Retina (tissue), 1 donor: ENCODE data around the gene TTC31.

ENCODE experiments used
- DNase-seq: peaks from one replicate; pipeline ENCODE4 v3.0.0-alpha.2; 2016

Gene TTC31

DNA sequence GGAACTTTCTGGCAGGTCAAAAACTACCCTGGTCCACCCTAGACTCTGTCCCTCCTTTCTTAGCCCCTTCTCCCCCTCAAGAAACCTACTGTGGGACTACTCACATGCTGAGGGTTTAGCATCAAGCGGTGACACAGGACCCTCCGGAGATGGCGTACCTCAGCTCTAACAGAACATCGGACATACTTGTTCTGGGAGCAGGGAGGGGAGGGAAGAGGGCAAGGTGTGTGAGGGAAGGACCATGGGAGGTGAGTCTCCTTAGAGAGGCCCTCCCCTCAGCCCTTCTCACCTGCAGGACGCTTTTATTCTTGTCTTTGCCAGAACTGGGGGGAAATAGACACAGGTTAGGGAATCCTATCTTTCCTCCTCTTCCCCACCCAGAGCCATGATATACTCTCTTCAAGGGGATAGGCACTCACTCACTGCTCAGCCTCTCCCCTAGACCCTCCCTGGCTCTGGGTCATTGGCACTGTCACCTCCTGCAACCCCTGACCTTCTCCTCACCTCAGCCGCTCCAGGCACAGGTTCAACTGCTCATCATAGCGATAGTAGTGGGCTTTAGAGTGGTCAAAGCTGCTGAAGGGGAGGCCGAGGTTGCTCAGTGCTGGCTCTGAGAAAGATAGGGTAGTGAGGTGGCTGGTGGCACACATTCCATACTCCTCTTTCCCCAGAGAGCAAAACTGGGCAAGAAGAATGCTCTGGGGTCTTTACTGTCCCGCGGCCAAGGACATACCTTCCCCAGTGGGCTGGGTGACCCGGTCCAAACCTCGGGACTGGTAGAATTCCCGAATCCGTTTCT lies 22.8 kb downstream of the TTC31 start:
- DNase-seq: no peak

- DNase-seq: peak; percentile 100
These were observed 24.5 kb downstream of the TTC31 start, which contains the start of gene PCGF1 for GRCh38 chr2:74507145-74507925. Gene PCGF1 (minus strand): TSS chr2:74507695. CDS start chr2:74507668, 27 bp downstream.

DNA sequence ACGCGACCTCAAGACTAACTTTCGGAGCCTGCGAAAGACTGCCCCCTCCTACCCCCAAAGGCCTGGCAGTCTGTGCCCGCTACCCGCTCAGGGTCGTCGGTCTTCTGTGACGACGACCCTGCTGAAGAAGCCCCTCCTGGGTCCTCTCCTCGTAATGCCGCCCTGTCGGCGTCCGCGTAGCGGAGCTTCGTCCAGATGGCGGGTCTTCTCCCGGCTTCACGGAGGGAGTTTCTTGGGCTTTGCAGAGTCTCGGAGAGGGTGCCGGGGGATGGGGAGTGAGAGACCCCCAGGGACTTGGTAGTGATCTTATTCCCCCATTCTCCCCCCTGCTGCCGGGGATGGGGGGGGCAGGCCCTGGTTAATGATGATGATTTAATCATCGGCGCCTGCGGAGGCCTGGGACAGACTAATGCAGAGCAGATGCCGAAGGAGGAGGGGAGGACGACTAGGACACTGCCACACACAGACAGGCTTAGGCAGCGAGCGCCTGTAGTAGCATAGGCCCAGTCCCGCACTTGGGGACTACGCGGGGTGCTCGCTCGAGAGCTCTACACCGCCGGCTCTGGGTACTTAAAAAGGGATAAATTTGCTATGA lies 25.1 kb downstream of the TTC31 start:
- no peak for DNase-seq

DNA sequence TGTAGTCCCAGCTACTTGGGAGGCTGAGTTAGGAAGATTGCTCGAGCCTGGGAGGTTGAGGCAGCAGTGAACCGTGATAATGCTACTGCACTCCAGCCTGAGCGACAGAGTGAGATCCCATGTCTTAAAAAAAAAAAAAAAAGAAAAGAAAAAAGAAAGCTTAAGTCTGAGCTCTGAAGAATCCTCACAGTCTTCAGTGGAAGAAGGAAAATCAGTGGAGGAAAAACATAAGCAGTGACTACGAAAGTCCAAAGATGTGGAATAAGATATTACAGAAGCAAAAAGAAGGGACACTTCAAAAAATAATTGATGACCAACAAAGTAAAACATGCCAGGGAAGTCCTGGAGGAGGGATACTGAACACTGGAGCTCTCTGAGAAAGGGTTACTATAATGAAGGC lies 27.4 kb downstream of the TTC31 start:
- no peak for DNase-seq

- DNase-seq: no peak
These were observed 28.5 kb downstream of the TTC31 start for GRCh38 chr2:74511104-74511989.

- peak; percentile 36 for DNase-seq
These were observed 30.1 kb downstream of the TTC31 start for GRCh38 chr2:74512744-74513604.

DNA sequence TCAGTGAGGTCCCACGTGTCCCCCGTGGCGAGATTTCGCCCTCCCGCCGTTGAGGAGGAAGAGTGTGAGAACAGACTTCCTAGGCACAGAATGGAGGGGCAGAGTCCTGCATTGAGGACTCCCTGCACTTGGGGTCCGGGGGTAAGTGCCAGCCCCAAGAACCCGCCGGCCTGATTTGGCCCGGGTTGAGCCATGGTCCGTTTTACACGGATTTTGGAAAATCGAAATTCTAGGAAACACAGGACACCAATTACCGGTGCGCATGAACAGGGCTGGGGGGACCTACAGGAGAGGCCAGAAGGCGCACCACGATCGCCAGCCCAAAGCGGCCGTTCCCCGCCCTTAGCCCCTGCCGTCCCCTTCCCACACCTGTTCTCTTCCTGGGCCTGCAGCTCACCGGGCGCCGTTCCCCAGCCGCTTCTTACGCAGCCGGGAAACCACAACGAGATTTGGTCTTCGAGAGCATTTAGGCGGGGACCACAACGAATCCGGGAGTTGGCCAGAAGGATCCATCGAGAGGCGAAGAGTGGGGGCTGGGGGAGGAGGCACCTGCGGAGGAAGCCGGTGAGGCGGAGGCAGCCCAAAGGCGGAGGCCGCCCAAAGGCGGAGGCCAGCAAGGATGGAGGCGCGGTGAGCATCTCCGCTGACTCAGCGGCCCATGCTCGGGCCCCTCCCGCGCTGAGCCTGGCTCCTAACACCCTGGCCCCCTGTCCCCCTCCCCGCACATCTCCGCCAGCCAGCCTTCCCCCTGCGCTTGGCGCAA lies 30.9 kb downstream of the TTC31 start:
- peak; percentile 75 for DNase-seq

DNA sequence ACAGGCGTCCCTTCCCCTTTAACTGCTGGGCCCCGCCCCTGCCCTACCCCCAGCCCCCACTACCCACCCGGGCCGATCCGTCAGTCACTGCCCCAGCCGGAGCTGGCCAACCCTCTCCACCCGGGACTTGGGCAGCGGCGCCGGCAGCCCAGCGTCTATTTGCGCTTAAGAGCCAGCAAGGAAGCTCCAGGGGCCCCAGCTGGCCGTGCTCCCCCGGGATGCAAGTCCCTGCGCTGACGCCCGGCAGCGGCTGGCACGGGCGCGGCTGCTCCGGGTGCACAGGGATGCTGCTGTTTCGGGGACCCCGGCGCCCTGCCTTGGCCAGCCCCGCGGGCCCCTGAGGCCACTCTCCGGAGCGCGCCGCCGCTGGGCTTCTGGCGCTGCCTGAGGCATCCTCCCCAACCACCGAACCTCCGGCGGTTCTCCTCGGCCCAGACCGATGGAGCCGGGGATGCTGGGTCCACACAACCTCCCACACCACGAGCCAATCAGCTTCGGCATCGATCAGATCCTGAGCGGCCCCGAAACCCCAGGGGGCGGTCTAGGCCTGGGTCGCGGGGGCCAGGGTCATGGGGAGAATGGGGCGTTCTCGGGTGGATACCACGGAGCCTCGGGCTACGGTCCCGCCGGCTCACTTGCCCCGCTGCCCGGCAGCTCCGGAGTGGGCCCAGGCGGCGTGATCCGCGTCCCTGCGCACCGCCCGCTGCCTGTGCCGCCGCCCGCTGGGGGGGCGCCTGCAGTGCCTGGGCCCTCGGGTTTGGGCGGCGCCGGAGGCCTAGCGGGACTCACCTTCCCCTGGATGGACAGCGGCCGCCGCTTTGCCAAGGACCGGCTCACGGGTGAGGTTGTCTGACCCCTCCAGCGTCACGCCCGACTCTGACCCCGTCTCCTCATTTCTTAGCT lies 31.7 kb downstream of the TTC31 start, which contains the start of gene TLX2:
TLX2 (plus strand) TSS at position 83 of the 903 bp plus-strand sequence; CDS start at position 440, 357 bp downstream.
- DNase-seq: peak; percentile 69

DNA sequence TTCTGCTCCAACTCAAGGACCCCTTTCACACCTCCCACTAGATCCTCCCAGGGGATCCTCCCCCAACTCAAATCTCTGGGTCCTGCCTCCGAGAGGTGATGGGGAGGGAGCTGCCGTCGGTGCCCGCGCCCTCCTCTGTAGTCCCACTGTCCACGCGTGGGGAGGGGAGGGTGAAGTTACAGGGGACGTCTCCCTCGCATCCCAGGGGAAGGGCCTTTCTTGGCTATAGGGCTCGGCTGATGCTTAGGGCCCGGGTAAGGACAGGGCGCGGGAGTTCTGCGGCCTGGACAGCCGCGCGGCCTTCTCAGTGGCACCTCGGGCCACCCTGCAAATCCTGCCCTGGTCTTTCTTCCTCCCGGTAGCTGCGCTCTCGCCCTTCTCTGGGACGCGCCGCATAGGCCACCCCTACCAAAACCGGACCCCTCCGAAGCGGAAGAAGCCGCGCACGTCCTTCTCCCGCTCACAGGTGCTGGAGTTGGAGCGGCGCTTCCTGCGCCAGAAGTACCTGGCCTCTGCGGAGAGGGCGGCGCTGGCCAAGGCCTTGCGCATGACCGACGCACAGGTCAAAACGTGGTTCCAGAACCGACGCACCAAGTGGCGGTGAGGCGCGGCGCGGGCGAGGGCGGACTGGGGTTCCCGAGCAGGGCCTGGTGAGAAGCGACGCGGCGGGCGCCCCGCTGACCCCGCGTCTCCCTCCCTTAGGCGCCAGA lies 32.5 kb downstream of the TTC31 start:
- DNase-seq: peak; percentile 43

DNA sequence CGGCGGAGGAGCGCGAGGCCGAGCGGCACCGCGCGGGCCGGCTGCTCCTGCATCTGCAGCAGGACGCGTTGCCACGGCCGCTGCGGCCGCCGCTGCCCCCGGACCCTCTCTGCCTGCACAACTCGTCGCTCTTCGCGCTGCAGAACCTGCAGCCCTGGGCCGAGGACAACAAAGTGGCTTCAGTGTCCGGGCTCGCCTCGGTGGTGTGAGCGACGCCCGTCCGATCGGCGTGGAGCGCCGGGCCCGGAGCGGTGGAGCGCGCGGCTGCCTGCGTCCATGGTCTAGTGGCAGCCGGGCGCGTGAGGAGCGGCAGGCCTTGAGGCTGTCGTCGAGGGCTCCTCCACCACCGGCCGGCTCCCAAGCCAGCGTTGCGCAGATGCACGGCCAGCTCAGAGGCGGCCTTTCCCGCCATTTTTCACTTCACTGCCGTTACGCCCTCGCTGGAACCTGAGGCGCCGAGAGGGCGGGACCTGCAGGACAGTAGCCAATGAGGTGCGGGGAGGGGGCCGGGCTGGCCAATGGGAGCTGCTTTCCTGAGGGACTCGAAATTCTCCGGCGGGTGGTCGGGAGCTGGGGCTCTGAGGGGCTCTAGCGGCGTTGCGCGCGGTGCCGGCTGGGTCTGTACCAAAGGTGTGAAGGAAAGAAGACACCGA lies 33.2 kb downstream of the TTC31 start:
- peak; percentile 86 for DNase-seq

GRCh38 chr2:74516650-74517049 lies 33.8 kb downstream of the TTC31 start:
- no peak for DNase-seq

DNA sequence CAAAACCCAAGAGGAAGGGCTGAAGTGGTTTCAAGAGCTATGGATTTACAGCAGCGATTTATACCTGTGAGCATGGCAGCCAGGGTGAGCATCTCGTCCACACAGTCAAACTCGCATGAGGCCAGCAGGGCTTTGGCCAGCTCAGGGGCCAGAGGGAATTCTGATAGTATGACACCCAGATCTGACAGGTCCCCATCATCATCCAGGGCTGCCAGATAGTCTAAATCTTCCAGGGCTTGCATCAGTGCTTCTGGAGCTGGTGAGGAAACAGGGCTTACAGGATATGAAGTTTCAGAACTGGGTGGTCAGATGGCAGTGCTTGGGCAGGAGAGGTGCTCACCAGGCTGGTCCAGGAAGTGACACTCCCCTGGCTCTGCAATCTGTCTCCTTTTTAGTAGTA lies 39.6 kb downstream of the TTC31 start:
- no peak for DNase-seq

DNA sequence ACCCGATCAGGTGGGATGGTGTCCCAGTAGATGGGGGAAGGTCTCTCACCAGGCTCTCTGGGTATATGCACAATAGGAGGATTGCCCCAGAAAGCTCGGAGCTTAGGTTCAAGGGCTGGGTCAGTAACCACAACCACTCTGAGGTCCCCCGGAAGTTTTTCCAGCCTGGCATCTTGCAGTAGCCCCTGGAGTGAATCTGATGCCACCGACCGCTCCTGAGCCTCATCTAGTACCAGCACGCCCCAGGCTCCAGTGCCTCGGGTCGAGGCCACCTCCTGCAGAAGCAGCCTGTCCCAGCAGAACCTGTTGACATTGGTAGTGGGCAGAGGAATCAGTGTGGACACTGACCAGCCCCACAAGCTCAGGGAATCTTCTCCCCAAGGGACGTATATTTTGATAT lies 41.1 kb downstream of the TTC31 start:
- DNase-seq: no peak

GRCh38 chr2:74524955-74525716 lies 42.3 kb downstream of the TTC31 start:
- DNase-seq: no peak

DNA sequence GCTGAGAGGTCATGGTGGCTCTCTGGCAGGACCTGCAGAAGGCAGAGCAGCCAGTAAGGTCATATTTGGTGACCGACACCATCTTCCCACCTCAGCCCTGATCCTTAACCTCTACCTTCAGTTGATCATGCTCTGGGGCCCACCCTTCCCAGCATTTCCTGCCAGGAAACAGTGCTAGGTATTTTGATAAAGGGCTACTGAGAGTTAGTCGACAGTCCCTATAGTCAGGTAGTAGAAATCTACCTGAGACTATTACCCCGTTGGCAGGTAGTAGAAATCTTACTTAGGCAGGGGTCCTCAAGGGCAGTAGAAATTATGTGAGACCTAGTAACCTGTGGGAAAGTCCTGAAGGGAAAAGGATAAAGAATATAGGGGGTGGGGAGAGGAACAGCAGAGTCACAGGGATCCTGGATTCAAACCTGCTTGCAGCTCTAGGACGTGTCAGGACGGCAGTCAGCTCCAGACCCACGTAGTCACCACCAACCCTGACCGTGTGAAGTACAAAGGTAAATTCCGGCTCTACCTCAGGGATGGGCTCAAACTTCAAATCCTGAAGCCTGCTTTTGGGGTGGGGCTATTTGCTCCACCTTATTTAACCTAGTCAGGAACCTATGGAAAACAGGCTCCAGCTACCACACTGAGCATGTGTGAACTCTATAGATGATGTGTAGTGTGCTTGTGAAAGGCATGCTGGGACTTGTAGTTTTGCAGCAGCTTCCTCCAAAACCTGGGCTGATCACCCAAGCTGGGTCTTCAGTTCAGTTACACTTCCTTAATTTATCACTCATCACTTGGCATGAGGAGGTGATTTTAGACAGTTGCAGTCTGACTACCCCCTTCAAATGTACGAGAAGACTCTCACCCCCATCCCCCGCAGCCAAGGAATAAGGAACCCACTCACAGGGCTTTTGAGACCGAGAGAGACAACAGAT lies 43.1 kb downstream of the TTC31 start, which contains the start of gene DQX1:
DQX1 (minus strand) TSS at position 515 of the 932 bp plus-strand sequence; CDS start at position 13, 502 bp downstream.
- peak; percentile 27 for DNase-seq

DNA sequence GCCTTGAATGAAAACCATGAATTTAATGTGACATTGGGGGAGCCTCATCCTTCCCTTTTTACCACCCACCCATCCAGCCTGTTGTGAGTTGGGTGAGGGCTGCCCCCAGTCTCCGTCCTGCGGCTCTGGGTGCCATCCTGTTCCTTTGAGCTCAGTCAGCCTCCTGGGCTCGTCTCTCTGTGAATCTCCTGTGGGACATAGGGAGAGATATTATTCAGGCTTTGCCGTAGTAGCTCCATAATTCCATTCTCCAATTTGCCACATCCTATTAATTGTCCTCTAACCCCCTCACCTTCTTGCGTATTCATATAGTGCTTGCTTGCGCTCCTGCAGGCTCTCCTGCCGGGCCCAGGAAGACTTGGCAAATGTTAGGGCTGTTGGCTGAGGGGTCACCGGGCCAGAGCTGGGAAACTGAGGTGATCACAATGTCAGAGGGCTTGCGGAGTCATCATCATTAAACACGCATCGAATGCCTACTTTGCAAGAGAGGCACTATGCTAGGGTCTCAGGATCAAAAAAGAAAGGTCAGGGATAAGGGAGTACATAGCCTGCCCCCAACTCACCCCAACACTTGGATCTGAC lies 43.9 kb downstream of the TTC31 start:
- DNase-seq: no peak
